ENCODE results near the gene POU6F1. TPM values are rescaled to one million over a fixed set of nuclear protein-coding genes. Genes with fewer than 3 reads are reported as not detected.

The POU6F1 gene
- total RNA-seq, 1 donor from 2014 or later: 11.6 TPM

GRCh38 chr12:51209259-51209658, 8.6 kb downstream of the POU6F1 start:
- Mint-ChIP-seq H3K27me3 (ENCODE audit: low read depth) (no peaks in the 10 kb centered on the region), H3K4me3 (no peak overlapping the region), H3K4me1 (no peaks in the 10 kb centered on the region), H3K27ac (no peak overlapping the region), H3K36me3 (no peaks in the 10 kb centered on the region), H3K9me3 (no peaks in the 10 kb centered on the region)
- TF ChIP-seq CTCF (IDR thresholded peaks at IDR 0.05; ENCODE audit: unreplicated experiment): no peak
- no peak for DNase-seq (ENCODE audit: low spot score in 2 of 2, unreplicated experiment in 2 of 2)

- no peaks in the 10 kb centered on the region for H3K4me1 Mint-ChIP-seq
- no peak overlapping the region for H3K27ac Mint-ChIP-seq
- H3K4me3 Mint-ChIP-seq: no peak overlapping the region
- TF ChIP-seq CTCF (IDR thresholded peaks at IDR 0.05; ENCODE audit: unreplicated experiment): no peak
- no peak for DNase-seq (ENCODE audit: low spot score in 2 of 2, unreplicated experiment in 2 of 2)
- H3K27me3 Mint-ChIP-seq (ENCODE audit: low read depth): no peaks in the 10 kb centered on the region
- H3K9me3 Mint-ChIP-seq: no peaks in the 10 kb centered on the region
- H3K36me3 Mint-ChIP-seq: no peaks in the 10 kb centered on the region
Observed at GRCh38 chr12:51208016-51208660, 9.7 kb downstream of the POU6F1 start.

GRCh38 chr12:51205350-51205749, 12.5 kb downstream of the POU6F1 start:
- Mint-ChIP-seq H3K27me3 (ENCODE audit: low read depth) (no peaks in the 10 kb centered on the region), H3K27ac (no peak overlapping the region), H3K36me3 (no peaks in the 10 kb centered on the region), H3K9me3 (no peaks in the 10 kb centered on the region), H3K4me3 (no peak overlapping the region), H3K4me1 (no peaks in the 10 kb centered on the region)
- DNase-seq (ENCODE audit: low spot score in 2 of 2, unreplicated experiment in 2 of 2): no peak
- no peak for TF ChIP-seq CTCF (IDR thresholded peaks at IDR 0.05; ENCODE audit: unreplicated experiment)

- no peaks in the 10 kb centered on the region for H3K36me3 Mint-ChIP-seq
- H3K27ac Mint-ChIP-seq: no peak overlapping the region
- no peak overlapping the region for H3K4me3 Mint-ChIP-seq
- H3K4me1 Mint-ChIP-seq: no peaks in the 10 kb centered on the region
- DNase-seq (ENCODE audit: low spot score in 2 of 2, unreplicated experiment in 2 of 2): no peak
- TF ChIP-seq CTCF (IDR thresholded peaks at IDR 0.05; ENCODE audit: unreplicated experiment): no peak
- H3K27me3 Mint-ChIP-seq (ENCODE audit: low read depth): no peaks in the 10 kb centered on the region
- H3K9me3 Mint-ChIP-seq: no peaks in the 10 kb centered on the region
Observed at GRCh38 chr12:51202718-51203117, 15.1 kb downstream of the POU6F1 start.

- H3K4me3 Mint-ChIP-seq: no peak overlapping the region
- DNase-seq (ENCODE audit: low spot score in 2 of 2, unreplicated experiment in 2 of 2): no peak
- H3K9me3 Mint-ChIP-seq: no peaks in the 10 kb centered on the region
- no peaks in the 10 kb centered on the region for H3K27me3 Mint-ChIP-seq (ENCODE audit: low read depth)
- H3K36me3 Mint-ChIP-seq: no peaks in the 10 kb centered on the region
- no peaks in the 10 kb centered on the region for H3K4me1 Mint-ChIP-seq
- no peak overlapping the region for H3K27ac Mint-ChIP-seq
- no peak for TF ChIP-seq CTCF (IDR thresholded peaks at IDR 0.05; ENCODE audit: unreplicated experiment)
Observed at GRCh38 chr12:51200806-51201205, 17.1 kb downstream of the POU6F1 start.

- no peak for TF ChIP-seq CTCF (IDR thresholded peaks at IDR 0.05; ENCODE audit: unreplicated experiment)
- no peak for DNase-seq (ENCODE audit: low spot score in 2 of 2, unreplicated experiment in 2 of 2)
- Mint-ChIP-seq H3K4me3 (no peak overlapping the region), H3K9me3 (no peaks in the 10 kb centered on the region), H3K36me3 (no peaks in the 10 kb centered on the region), H3K27me3 (ENCODE audit: low read depth) (no peaks in the 10 kb centered on the region), H3K4me1 (no peaks in the 10 kb centered on the region), H3K27ac (no peak overlapping the region)
Observed at GRCh38 chr12:51200156-51200555, 17.7 kb downstream of the POU6F1 start.
